Tibial nerve (tissue), 4 donors: ENCODE data around the gene SPTSSB.

ENCODE experiments used
- CTCF ChIP-seq, 5 experiments: fragments of 200-600 bp in 3 of 5; fragments of 450-650 bp in 2 of 5; sonication (generic) in 3 of 5; IDR thresholded peaks; one replicate each; pipeline ENCODE4 v1.5.1; 2016 to 2019; ENCODE audit warnings: antibody characterized with exemption in 5 of 5, mild to moderate bottlenecking in 3 of 5, moderate library complexity in 2 of 5
- EP300 ChIP-seq, 2 donors: sonication (generic); formaldehyde crosslinking; IDR thresholded peaks; one replicate each; pipeline ENCODE4 v1.6.1; 2017; ENCODE audit warnings: antibody characterized with exemption in 2 of 2, mild to moderate bottlenecking in 1 of 2
- POLR2A ChIP-seq, 2 donors: fragments of 450-650 bp; IDR thresholded peaks; one replicate each; pipeline ENCODE4 v1.6.1; 2017; ENCODE audit warnings: antibody characterized with exemption in 2 of 2, mild to moderate bottlenecking in 2 of 2, moderate library complexity in 2 of 2

- TF ChIP-seq POLR2A (IDR thresholded peaks at IDR 0.05) (no peak), CTCF (IDR thresholded peaks at IDR 0.05) (no peak), EP300 (IDR thresholded peaks at IDR 0.05) (no peak)
These were observed 31.9 kb upstream of the SPTSSB start for GRCh38 chr3:161403251-161403650.
